ENCODE measurements around the gene PHPT1. TPM values are rescaled to one million over a fixed set of nuclear protein-coding genes. Genes with fewer than 3 reads are reported as not detected.

PHPT1 gene
- total and polyA plus RNA-seq, 2 of the 13 experiments (the other 11 are each of a cell fraction or from before 2014, with no cell fraction given), result 189 to 192 TPM

DNA sequence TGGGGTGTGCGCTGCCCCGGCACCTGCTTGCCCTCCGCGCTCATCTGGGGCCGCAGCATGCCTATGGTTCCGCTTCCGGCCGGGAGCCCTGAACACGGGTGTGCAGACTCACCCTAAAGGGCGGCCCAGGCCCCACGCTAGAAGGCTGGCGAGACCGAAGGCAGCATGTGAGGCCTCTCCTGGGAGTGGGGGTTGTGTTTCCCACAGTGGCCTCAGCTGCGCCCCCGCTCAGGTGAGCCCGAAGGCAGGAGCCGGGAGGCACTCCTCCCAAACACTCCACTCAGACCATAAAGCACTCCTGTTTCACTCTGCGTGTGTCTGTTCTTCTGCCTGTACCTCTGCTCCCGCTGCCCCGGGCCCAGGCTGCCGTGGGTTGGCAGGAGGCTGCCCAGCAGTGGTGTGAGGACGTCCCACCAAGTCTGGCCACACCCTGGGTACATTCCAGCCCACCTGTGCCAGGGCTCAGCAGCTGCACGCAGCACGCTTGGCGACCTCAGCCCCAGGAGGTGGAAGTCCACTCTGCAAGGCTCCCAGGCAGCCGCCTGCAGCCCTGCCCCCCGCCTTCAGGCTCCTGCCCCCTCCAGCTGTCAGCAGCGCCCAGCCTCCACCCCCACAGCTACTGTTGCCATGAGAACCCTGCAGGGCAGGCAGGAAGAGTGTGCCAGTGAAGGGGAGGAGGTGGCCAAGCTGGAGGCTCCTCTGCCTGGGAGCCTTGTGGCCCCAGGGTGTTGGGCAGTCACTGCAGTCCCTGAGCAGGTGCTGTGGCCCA lies 8.1 kb upstream of the PHPT1 start (continued):
- TF ChIP-seq, protein P1, sequence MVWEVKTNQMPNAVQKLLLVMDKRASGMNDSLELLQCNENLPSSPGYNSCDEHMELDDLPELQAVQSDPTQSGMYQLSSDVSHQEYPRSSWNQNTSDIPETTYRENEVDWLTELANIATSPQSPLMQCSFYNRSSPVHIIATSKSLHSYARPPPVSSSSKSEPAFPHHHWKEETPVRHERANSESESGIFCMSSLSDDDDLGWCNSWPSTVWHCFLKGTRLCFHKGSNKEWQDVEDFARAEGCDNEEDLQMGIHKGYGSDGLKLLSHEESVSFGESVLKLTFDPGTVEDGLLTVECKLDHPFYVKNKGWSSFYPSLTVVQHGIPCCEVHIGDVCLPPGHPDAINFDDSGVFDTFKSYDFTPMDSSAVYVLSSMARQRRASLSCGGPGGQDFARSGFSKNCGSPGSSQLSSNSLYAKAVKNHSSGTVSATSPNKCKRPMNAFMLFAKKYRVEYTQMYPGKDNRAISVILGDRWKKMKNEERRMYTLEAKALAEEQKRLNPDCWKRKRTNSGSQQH (CRISPR knock-in tag; IDR thresholded peaks at IDR 0.05; ENCODE audit: low read depth), result no peak
- TF ChIP-seq ZNF879 (CRISPR knock-in tag; IDR thresholded peaks at IDR 0.05) (0 out of 2 replicates have a peak, but pooled peaks have one; percentile 30), HDAC6 (IDR thresholded peaks at IDR 0.05; ENCODE audit: low read depth, low read length) (no peak), ZNF746 (CRISPR knock-in tag; IDR thresholded peaks at IDR 0.05) (no peak), NFE2L2 (IDR thresholded peaks at IDR 0.05; ENCODE audit: low read length) (no peak), TRAFD1 (CRISPR knock-in tag; IDR thresholded peaks at IDR 0.05; ENCODE audit: borderline replicate concordance) (no peak), ZNF30 (CRISPR knock-in tag; IDR thresholded peaks at IDR 0.05) (no peak), ZNF343 (CRISPR knock-in tag; IDR thresholded peaks at IDR 0.05) (no peak), TAF15 (IDR thresholded peaks at IDR 0.05; ENCODE audit: low read depth, low read length, poor library complexity, severe bottlenecking) (no peak), ZNF292 (CRISPR knock-in tag; IDR thresholded peaks at IDR 0.05; ENCODE audit: borderline replicate concordance, low read depth) (no peak), ZNF775 (CRISPR knock-in tag; IDR thresholded peaks at IDR 0.05; ENCODE audit: borderline replicate concordance) (no peak), ZSCAN29 (CRISPR knock-in tag; conservative IDR thresholded peaks at IDR 0.05) (no peak), ARNT2 (CRISPR knock-in tag; IDR thresholded peaks at IDR 0.05; ENCODE audit: low read depth) (no peak), EP300 (IDR thresholded peaks at IDR 0.05; ENCODE audit: low read depth in 2 of 2, low read length in 2 of 2) (no peak), EP300 (CRISPR knock-in tag; IDR thresholded peaks at IDR 0.05; ENCODE audit: borderline replicate concordance) (0 out of 2 replicates have a peak, but pooled peaks have one; percentile 25), ZNF609 (CRISPR knock-in tag; IDR thresholded peaks at IDR 0.05; ENCODE audit: borderline replicate concordance) (peak; percentile 80), SMYD3 (CRISPR knock-in tag; IDR thresholded peaks at IDR 0.05) (no peak)
- TF ChIP-seq, protein P2, sequence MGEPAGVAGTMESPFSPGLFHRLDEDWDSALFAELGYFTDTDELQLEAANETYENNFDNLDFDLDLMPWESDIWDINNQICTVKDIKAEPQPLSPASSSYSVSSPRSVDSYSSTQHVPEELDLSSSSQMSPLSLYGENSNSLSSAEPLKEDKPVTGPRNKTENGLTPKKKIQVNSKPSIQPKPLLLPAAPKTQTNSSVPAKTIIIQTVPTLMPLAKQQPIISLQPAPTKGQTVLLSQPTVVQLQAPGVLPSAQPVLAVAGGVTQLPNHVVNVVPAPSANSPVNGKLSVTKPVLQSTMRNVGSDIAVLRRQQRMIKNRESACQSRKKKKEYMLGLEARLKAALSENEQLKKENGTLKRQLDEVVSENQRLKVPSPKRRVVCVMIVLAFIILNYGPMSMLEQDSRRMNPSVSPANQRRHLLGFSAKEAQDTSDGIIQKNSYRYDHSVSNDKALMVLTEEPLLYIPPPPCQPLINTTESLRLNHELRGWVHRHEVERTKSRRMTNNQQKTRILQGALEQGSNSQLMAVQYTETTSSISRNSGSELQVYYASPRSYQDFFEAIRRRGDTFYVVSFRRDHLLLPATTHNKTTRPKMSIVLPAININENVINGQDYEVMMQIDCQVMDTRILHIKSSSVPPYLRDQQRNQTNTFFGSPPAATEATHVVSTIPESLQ (CRISPR knock-in tag; conservative IDR thresholded peaks at IDR 0.05), result no peak
- TF ChIP-seq, protein P3, sequence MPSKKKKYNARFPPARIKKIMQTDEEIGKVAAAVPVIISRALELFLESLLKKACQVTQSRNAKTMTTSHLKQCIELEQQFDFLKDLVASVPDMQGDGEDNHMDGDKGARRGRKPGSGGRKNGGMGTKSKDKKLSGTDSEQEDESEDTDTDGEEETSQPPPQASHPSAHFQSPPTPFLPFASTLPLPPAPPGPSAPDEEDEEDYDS (CRISPR knock-in tag; IDR thresholded peaks at IDR 0.05), result no peak

All from HepG2 (cell line).